BJ (cell line): ENCODE data around the gene PALM3. TPM values are rescaled to one million over a fixed set of nuclear protein-coding genes. Genes with fewer than 3 reads are reported as not detected.

Experiments
- CTCF ChIA-PET: fragments of 350-600 bp; formaldehyde crosslinking; extraction: SDS; loops from one replicate; lab custom pipeline; 2021; ENCODE audit warnings: antibody characterized with exemption, inconsistent platforms; lab: Yijun Ruan, JAX
- POLR2A ChIA-PET: fragments of 300-600 bp; sonication (Branson Sonifier 250); formaldehyde crosslinking; extraction: SDS; loops from one replicate; lab custom pipeline; 2021; ENCODE audit warnings: antibody characterized with exemption; lab: Charles Lee
- DNase-seq: peaks from one replicate; pipeline ENCODE4 v3.0.0-alpha.2; 2011; ENCODE audit warnings: low read depth
- H3K27me3 ChIP-seq: 2 replicates; pipeline ENCODE4 v1.6.0; 2011; ENCODE audit warnings: low read length; ENCODE audit not compliant: control insufficient read depth, insufficient read depth
- H3K36me3 ChIP-seq: 2 replicates; pipeline ENCODE4 v1.5.1; 2011; ENCODE audit warnings: low read length; ENCODE audit not compliant: control insufficient read depth, insufficient read depth
- H3K4me3 ChIP-seq: 2 replicates; pipeline ENCODE4 v1.5.1; 2011; ENCODE audit warnings: low read depth, mild to moderate bottlenecking, control low read depth, low read length
- polyA plus RNA-seq: library from polyadenylated mRNA; depleted of rRNA; stranded (reverse); fragments of >200 nt; gene quantifications from 2 replicates; pipeline ENCODE4 v1.2.3, GENCODE V29; 2011
- TF ChIP-seq, protein P1 (sequence below): IDR thresholded peaks from 2 replicates; pipeline ENCODE4 v1.5.1; 2011; ENCODE audit warnings: low read depth, mild to moderate bottlenecking, control low read depth, inconsistent platforms, low read length, moderate library complexity; ENCODE audit not compliant: insufficient read depth

The PALM3 gene
- polyA plus RNA-seq, 1 experiment: 0.17 TPM

GRCh38 chr19:14091813-14092462 lies 30.1 kb upstream of the PALM3 start:
- POLR2A ChIA-PET: no interaction called here
- no peak for DNase-seq
- Histone ChIP-seq H3K4me3 (peak overlapping the region; percentile 78), H3K27me3 (no peaks in the 10 kb centered on the region), H3K36me3 (peaks cover 8% of the 10 kb centered on the region)
- CTCF ChIA-PET: interaction anchor here (0.6 to 1.3 kb wide), 5 partner anchors 17 to 49 kb away, joined by 3 to 5 read pairs (median 3); no protein-coding TSS in a partner anchor
- TF ChIP-seq, protein P1, sequence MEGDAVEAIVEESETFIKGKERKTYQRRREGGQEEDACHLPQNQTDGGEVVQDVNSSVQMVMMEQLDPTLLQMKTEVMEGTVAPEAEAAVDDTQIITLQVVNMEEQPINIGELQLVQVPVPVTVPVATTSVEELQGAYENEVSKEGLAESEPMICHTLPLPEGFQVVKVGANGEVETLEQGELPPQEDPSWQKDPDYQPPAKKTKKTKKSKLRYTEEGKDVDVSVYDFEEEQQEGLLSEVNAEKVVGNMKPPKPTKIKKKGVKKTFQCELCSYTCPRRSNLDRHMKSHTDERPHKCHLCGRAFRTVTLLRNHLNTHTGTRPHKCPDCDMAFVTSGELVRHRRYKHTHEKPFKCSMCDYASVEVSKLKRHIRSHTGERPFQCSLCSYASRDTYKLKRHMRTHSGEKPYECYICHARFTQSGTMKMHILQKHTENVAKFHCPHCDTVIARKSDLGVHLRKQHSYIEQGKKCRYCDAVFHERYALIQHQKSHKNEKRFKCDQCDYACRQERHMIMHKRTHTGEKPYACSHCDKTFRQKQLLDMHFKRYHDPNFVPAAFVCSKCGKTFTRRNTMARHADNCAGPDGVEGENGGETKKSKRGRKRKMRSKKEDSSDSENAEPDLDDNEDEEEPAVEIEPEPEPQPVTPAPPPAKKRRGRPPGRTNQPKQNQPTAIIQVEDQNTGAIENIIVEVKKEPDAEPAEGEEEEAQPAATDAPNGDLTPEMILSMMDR: peak; percentile 17; the same call in 1 of the 2 replicates

- CTCF ChIA-PET: interaction anchor here (0.6 to 1.3 kb wide), 3 partner anchors 16 to 50 kb away, joined by 3 to 5 read pairs (median 3); no protein-coding TSS in a partner anchor
- Histone ChIP-seq H3K4me3 (peak overlapping the region; percentile 78), H3K27me3 (no peaks in the 10 kb centered on the region), H3K36me3 (peaks cover 2% of the 10 kb centered on the region)
- DNase-seq: no peak
- POLR2A ChIA-PET: no interaction called here
- TF ChIP-seq, protein P1: peak; percentile 34
Observed at GRCh38 chr19:14091081-14091812, 29.4 kb upstream of the PALM3 start.

DNA sequence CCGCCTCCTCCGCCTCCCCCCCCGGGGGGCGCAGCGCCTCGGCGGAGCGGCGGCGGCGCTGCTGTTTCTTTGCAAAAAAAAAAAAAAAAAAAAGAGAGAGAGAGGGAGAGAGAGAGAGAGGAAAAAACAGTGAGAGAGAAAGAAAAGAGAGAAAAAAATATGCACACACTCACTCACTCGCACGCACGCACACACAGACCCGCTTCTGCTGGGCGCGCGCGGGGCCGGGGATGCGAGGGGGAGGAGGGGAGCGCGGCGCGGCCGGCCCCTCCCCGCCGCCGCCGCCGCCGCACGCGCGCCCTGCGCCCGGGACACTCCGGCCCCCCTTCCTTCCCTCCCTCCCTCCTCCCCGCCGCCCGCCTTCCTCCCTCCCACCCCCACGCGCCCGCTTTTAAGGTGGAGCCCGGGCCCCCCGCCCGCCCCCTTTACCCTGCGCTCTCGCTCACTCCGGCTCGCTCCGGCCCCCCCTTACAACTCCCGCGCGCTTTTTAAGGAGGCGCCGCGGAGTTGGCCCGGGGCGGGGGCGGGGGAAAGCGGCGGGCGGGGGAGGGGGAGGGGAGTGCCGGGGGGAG lies 28.7 kb upstream of the PALM3 start, which contains the start of gene SAMD1:
Gene SAMD1, minus strand, starts transcription at position 243 of the 572 bp plus-strand sequence.
- CTCF ChIA-PET: no interaction called here
- Histone ChIP-seq H3K27me3 (no peaks in the 10 kb centered on the region), H3K4me3 (peak within 1 kb of the TSS; percentile 78), H3K36me3 (peaks cover 2% of the 10 kb centered on the region)
- TF ChIP-seq, protein P1: no peak
- DNase-seq: no peak
- POLR2A ChIA-PET: no interaction called here

DNA sequence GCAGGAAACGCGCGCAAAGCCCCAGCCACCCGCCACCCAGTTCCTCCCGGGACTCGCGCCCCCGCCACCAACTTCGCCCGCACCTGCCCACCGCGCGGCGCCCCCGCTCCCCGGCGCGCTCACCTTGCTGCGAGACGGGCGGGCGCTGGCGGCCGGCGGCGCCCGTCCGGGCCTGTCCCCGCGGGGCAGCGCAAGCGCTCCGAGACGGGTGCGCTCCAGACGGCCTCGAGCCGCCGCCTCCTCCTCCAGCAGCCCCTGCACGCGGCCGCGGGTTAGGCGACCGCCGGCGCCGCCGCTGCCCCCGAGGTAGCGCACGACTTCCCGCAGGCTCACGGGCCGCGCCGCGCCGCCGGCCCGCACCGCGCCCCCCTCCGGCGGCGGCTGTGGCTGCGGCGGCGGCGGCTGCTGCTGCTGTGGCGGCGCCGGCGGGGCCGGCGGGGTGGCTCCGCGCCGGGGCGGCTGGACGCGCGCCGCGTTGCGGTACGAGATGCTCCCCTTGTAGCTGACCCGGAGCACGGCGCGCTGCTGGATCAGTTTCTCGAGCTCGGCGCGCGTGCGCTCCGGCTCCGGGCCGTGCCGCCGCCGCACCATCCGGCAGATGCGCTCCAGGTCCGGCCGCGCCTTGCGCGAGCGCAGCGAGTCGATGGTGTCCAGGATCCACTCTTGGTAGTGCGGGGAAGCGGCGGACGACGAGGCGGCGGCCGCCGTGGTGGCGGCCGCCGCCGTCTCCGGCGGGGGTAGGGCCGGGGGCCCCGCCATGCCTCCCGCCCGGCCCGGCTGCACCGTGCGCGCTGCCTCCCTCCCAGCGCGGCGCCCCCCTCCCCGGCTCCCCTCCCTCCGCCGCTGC lies 28.0 kb upstream of the PALM3 start:
- TF ChIP-seq, protein P1: no peak
- DNase-seq: no peak
- H3K27me3 ChIP-seq: no peaks in the 10 kb centered on the region
- H3K4me3 ChIP-seq: peak overlapping the region; percentile 78
- CTCF ChIA-PET: interaction anchor here (0.6 to 1.0 kb wide), 3 partner anchors 33 to 323 kb away, joined by 3 to 4 read pairs (median 3); partner anchors contain the start of gene ASF1B
- H3K36me3 ChIP-seq: peaks cover 2% of the 10 kb centered on the region
- POLR2A ChIA-PET: interaction anchor here (0.5 kb wide), 1 partner anchor 139 kb away, joined by 6 read pairs; no protein-coding TSS in a partner anchor
